Spleen (tissue), 11 donors: ENCODE data around the gene CAPRIN2. TPM values are rescaled to one million over a fixed set of nuclear protein-coding genes. Genes with fewer than 3 reads are reported as not detected.

ENCODE experiments used
- DNase-seq: peaks from one replicate; pipeline ENCODE4 v3.0.0-alpha.2; 2020
- H3K27ac ChIP-seq, 8 donors: fragments of 200-600 bp; sonication (generic) in 7 of 8; 1 replicate in 4 of 8; 2 replicates in 4 of 8; pipeline versions ENCODE4 v1.5.0 to v1.8.0; 2016 to 2021; ENCODE audit warnings: inconsistent platforms in 4 of 8, mild to moderate bottlenecking in 4 of 8, moderate library complexity in 1 of 8
- H3K27me3 ChIP-seq, 7 donors: fragments of 200-600 bp; sonication (generic) in 6 of 7; replicated peaks in 1 of 7; 1 replicate in 4 of 7; 2 replicates in 3 of 7; pipeline versions ENCODE4 v1.5.0 to v1.8.0; 2016 to 2021; ENCODE audit warnings: inconsistent platforms in 3 of 7, mild to moderate bottlenecking in 1 of 7
- H3K36me3 ChIP-seq, 6 donors: fragments of 200-600 bp; sonication (generic) in 5 of 6; 1 replicate in 4 of 6; 2 replicates in 2 of 6; pipeline versions ENCODE4 v1.5.0 to v1.8.0; 2016 to 2021; ENCODE audit warnings: inconsistent platforms in 2 of 6
- H3K4me1 ChIP-seq, 6 donors: fragments of 200-600 bp; sonication (generic) in 5 of 6; 1 replicate in 3 of 6; 2 replicates in 3 of 6; pipeline versions ENCODE4 v1.5.0 to v1.8.0; 2016 to 2021; ENCODE audit warnings: inconsistent platforms in 3 of 6
- H3K4me3 ChIP-seq, 8 donors: fragments of 200-600 bp; sonication (generic) in 7 of 8; 1 replicate in 4 of 8; 2 replicates in 4 of 8; pipeline versions ENCODE4 v1.5.0 to v1.8.0; 2016 to 2021; ENCODE audit warnings: inconsistent platforms in 4 of 8, mild to moderate bottlenecking in 4 of 8, moderate library complexity in 2 of 8
- H3K9me3 ChIP-seq, 8 donors: fragments of 200-600 bp; sonication (generic) in 7 of 8; 1 replicate in 4 of 8; 2 replicates in 4 of 8; pipeline versions ENCODE4 v1.5.0 to v1.8.0; 2016 to 2021; ENCODE audit warnings: inconsistent platforms in 4 of 8
- POLR2A ChIP-seq, 3 donors: fragments of 450-650 bp; IDR thresholded peaks; one replicate each; pipeline ENCODE4 v1.5.1; 2017; ENCODE audit warnings: antibody characterized with exemption in 3 of 3, mild to moderate bottlenecking in 1 of 3
- POLR2AphosphoS5 ChIP-seq, 3 donors: sonication (generic); formaldehyde crosslinking; IDR thresholded peaks; one replicate each; pipeline ENCODE4 v1.5.1; 2017; ENCODE audit warnings: antibody characterized with exemption in 3 of 3
- WGBS, 5 donors: extraction: QIAGEN DNeasy Blood & Tissue Kit in 3 of 5; methylation state at CpG; one replicate each; pipeline versions ENCODE4 v1.1.5 to v1.1.7; 2013 to 2018; 5-methylcytosine and 5-hydroxymethylcytosine counted together
- intact Hi-C: fragments of 100-400 bp; cut with DNase I; formaldehyde crosslinking; loops from one replicate; pipeline ENCODE4 v1.15.0; 2023; ENCODE audit warnings: low total_unique reads
- polyA plus RNA-seq, 3 donors: library from polyadenylated mRNA; stranded (reverse); fragments of 200-250 nt; gene quantifications; one replicate each; pipeline ENCODE4 v1.2.1, GENCODE V29; 2013
- total RNA-seq, 7 donors: library from RNA; depleted of rRNA in 3 of 7; stranded (reverse); fragments of >200 nt in 3 of 7; fragmentation: NEBNext Ultra II Directional in 4 of 7; extraction: Animal tissue kit (Norgen Biotek cat#: 25700) in 4 of 7; gene quantifications; one replicate each; pipeline versions ENCODE4 v1.1.0 to v1.2.1, GENCODE V29; 2016 to 2021
- TF ChIP-seq, protein P1 (sequence below), 11 experiments: fragments of 200-600 bp in 7 of 11; fragments of 450-650 bp in 4 of 11; sonication (generic) in 4 of 11; IDR thresholded peaks in 8 of 11; conservative IDR thresholded peaks in 3 of 11; 1 replicate in 7 of 11; 2 replicates in 4 of 11; pipeline versions ENCODE4 v1.4.0 to v1.8.0; 2016 to 2021; ENCODE audit warnings: antibody characterized with exemption in 11 of 11, inconsistent platforms in 4 of 11, mild to moderate bottlenecking in 1 of 11
- donor health status: healthy with polysubstance abuse.
- donor health status: DM: no; HTN: no; CAD: no; lungs with moderate emphysema.
- donor health status: DM: no; HTN: no; CAD: no.
- donor health status: Bipolar disorder and iron deficiency.
- donor health status: healthy.
- donor health status: DM: no; HTN: no; CAD: no.
- donor health status: DM: yes; HTN: yes; CAD: no.

CAPRIN2 gene
- total and polyA plus RNA-seq, 10 donors: 11.4 to 54.5 (median 25.5) TPM

DNA sequence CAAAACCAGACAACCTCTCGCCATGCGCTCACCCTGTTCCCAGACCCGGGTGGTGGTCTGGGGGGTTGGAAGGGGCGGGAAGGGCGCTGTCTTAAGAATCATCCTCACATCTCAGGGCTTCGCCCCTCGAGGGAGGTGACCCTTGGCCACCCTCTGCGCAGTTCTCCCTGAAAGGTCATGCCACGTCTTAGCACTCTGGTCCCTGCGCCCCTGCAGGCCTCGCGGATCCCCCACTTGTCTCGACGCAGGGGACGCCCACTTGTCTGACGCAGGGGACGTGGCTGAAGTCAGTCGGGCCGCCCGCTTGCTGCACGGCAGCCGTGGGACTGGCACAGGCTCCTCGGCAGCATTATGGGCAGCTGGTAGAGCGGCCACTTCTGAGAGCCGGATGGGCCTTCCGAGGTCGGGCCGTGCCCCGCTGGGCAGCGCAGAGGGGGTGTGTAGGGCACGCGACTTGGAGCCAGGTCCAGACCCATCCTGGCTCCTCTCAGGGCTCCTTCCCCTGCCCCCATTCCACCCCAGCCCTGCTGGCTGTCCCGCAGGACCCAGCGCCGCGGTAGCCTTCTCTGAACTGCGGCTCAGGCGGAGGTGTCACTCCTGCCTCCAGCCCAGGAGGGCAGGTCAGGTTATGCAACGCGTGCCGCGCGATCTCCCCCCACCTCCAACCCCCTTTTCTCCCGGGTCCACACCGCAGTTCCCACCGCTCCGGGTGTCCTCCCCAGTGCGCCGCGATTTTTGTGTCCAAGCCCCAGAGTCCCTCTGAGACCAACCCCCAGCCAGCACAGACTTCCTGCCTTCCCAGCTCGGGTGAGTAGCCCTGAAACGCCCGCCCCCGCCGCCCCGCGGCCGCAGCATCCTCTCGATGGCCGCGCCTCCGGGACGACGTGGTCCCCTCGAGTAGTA, 40.9 kb upstream of the CAPRIN2 start:
- TF ChIP-seq, protein P1, sequence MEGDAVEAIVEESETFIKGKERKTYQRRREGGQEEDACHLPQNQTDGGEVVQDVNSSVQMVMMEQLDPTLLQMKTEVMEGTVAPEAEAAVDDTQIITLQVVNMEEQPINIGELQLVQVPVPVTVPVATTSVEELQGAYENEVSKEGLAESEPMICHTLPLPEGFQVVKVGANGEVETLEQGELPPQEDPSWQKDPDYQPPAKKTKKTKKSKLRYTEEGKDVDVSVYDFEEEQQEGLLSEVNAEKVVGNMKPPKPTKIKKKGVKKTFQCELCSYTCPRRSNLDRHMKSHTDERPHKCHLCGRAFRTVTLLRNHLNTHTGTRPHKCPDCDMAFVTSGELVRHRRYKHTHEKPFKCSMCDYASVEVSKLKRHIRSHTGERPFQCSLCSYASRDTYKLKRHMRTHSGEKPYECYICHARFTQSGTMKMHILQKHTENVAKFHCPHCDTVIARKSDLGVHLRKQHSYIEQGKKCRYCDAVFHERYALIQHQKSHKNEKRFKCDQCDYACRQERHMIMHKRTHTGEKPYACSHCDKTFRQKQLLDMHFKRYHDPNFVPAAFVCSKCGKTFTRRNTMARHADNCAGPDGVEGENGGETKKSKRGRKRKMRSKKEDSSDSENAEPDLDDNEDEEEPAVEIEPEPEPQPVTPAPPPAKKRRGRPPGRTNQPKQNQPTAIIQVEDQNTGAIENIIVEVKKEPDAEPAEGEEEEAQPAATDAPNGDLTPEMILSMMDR (IDR thresholded peaks at IDR 0.05 in 8 of 11, conservative IDR thresholded peaks at IDR 0.05 in 3 of 11): peak in 5 of 11 experiments; percentile 10 to 48 (median 26)
- TF ChIP-seq POLR2A (IDR thresholded peaks at IDR 0.05): no peak
- peak; percentile 5 to 75 (median 66) for TF ChIP-seq POLR2AphosphoS5 (IDR thresholded peaks at IDR 0.05)
- 4 to 10% (median 5%) methylated on average over 41 to 65 of the region's 65 CpGs for WGBS, 5 donors
- H3K4me1 ChIP-seq: peaks cover 9 to 35% (median 25%) of the 10 kb centered on the region in 6 donors
- H3K36me3 ChIP-seq: no peaks in the 10 kb centered on the region
- intact Hi-C loops: no loop called here
- H3K27me3 ChIP-seq: peaks cover 0 to 40% (median 15%) of the 10 kb centered on the region in 7 donors
- H3K27ac ChIP-seq: peak overlapping the region; percentile 18 to 83 (median 74)
- DNase-seq: peak; percentile 88
- H3K4me3 ChIP-seq: peak overlapping the region; percentile 48 to 73 (median 52)
- H3K9me3 ChIP-seq: no peaks in the 10 kb centered on the region

DNA sequence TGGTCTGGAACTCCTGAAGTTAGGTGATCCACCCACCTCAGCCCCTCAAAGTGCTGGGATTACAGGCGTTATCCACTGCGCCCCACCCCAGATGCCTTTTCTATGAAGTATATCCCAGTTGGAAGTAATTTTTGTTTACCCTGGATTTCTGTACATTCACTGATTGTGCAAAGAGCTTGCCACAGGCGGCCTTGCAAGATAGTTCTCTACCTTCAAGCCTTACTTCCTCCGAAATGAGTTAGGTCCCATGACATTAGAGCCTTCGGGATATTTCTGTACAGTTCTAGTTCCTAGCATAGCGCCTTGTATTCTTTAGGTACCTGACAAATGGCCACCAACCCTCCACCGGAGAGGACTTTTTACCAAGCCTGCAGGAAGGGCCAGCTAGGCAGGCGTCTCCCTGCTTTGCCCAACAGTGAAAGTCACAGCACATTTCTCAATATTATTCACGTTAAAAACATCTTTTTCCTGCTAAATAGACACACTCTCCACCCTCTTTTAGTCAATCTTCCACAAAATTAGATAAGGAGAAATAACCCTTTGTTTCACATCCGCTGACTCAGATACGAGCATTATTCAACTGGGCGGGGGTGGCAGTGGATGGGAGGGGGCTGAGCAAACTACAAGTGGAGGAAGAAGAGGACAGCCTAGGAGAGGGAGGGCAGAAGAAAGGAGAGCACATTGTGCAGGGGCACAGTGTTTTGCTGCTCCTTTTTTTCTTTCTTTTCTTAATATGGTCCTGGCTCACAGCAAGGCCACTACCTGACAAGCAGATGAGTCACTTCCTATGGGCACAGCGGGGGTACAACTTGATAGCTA, 40.0 kb upstream of the CAPRIN2 start:
- intact Hi-C loops: no loop called here
- Histone ChIP-seq H3K9me3 (no peaks in the 10 kb centered on the region), H3K36me3 (no peaks in the 10 kb centered on the region), H3K27me3 (peaks cover 0 to 40% (median 15%) of the 10 kb centered on the region in 7 donors), H3K4me3 (peak overlapping the region in 7 of 8 donors; percentile 48 to 73 (median 52)), H3K27ac (peak overlapping the region in 7 of 8 donors; percentile 28 to 83 (median 75)), H3K4me1 (peaks cover 9 to 35% (median 25%) of the 10 kb centered on the region in 6 donors)
- TF ChIP-seq, protein P1 (IDR thresholded peaks at IDR 0.05 in 8 of 11, conservative IDR thresholded peaks at IDR 0.05 in 3 of 11): no peak
- TF ChIP-seq POLR2A (IDR thresholded peaks at IDR 0.05) (no peak), POLR2AphosphoS5 (IDR thresholded peaks at IDR 0.05) (no peak)
- no peak for DNase-seq
- WGBS, 5 donors: 64 to 72% (median 67%) methylated on average over 13 of the region's 13 CpGs

DNA sequence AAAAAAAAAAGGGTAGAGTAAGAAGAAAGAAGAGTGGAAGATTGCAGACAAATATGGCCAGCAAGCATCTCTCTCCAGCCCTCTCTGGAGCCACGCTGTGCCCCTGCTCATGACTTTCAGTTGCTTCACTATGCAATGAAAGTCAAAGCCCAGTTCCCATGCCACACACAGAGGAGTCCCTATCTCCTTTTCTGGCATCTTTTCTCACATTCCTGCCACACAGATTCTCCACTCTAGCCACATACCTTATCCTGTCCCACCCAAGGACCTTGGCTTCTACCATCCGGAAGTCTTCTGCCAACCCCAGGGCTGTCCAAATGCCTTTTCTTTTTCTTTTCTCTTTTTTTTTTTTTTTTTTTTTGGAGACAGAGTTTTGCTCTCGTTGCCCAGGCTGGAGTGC, 39.3 kb upstream of the CAPRIN2 start:
- Histone ChIP-seq H3K27me3 (peaks cover 0 to 40% (median 15%) of the 10 kb centered on the region in 7 donors), H3K27ac (peak overlapping the region in 2 of 8 donors; percentile 79 to 83), H3K4me1 (peaks cover 9 to 35% (median 25%) of the 10 kb centered on the region in 6 donors), H3K9me3 (no peaks in the 10 kb centered on the region), H3K4me3 (no peak overlapping the region), H3K36me3 (no peaks in the 10 kb centered on the region)
- intact Hi-C loops: no loop called here
- 70 to 90% (median 80%) methylated on average over 3 of the region's 3 CpGs for WGBS, 5 donors
- DNase-seq: no peak
- TF ChIP-seq, protein P1 (IDR thresholded peaks at IDR 0.05 in 8 of 11, conservative IDR thresholded peaks at IDR 0.05 in 3 of 11): no peak
- no peak for TF ChIP-seq POLR2AphosphoS5 (IDR thresholded peaks at IDR 0.05)
- no peak for TF ChIP-seq POLR2A (IDR thresholded peaks at IDR 0.05)
